HEK293 (cell line): ENCODE results near the gene CCDC127.

Source experiments
- GLI2 ChIP-seq: fragments of 450-650 bp; formaldehyde crosslinking; IDR thresholded peaks from 2 replicates; pipeline ENCODE4; 2017; ENCODE audit warnings: missing biosample characterization, missing genetic modification characterization, low read depth, borderline replicate concordance
- GLI4 ChIP-seq: fragments of 450-650 bp; formaldehyde crosslinking; IDR thresholded peaks from 2 replicates; pipeline ENCODE4 v1.5.1; 2016; ENCODE audit warnings: missing biosample characterization, missing genetic modification characterization
- KLF1 ChIP-seq: fragments of 450-650 bp; formaldehyde crosslinking; IDR thresholded peaks from 2 replicates; pipeline ENCODE4 v1.5.1; 2016; ENCODE audit warnings: missing biosample characterization, missing genetic modification characterization
- KLF9 ChIP-seq: fragments of 450-650 bp; formaldehyde crosslinking; IDR thresholded peaks from 2 replicates; pipeline ENCODE4 v1.5.1; 2016; ENCODE audit warnings: missing biosample characterization, missing genetic modification characterization, low read depth
- REPIN1 ChIP-seq: fragments of 450-650 bp; formaldehyde crosslinking; IDR thresholded peaks from 2 replicates; pipeline ENCODE4 v1.5.1; 2017; ENCODE audit warnings: missing biosample characterization, missing genetic modification characterization, low read depth
- SCRT1 ChIP-seq: fragments of 450-650 bp; formaldehyde crosslinking; IDR thresholded peaks from 2 replicates; pipeline ENCODE4 v1.5.1; 2016; ENCODE audit warnings: missing biosample characterization, missing genetic modification characterization, borderline replicate concordance
- TRIM28 ChIP-seq: IDR thresholded peaks from 2 replicates; pipeline ENCODE4 v1.6.1; 2011; ENCODE audit warnings: low read length, control low read depth, borderline replicate concordance
- ZFHX2 ChIP-seq: fragments of 450-650 bp; formaldehyde crosslinking; conservative IDR thresholded peaks from 2 replicates; pipeline ENCODE4 v1.5.1; 2016; ENCODE audit warnings: missing biosample characterization, missing genetic modification characterization
- ZNF138 ChIP-seq: fragments of 450-650 bp; formaldehyde crosslinking; IDR thresholded peaks from 2 replicates; pipeline ENCODE4 v1.5.1; 2016; ENCODE audit warnings: missing biosample characterization, missing genetic modification characterization, borderline replicate concordance
- ZNF23 ChIP-seq: fragments of 450-650 bp; formaldehyde crosslinking; IDR thresholded peaks from 2 replicates; pipeline ENCODE4 v1.5.1; 2016; ENCODE audit warnings: missing biosample characterization, missing genetic modification characterization, borderline replicate concordance
- ZNF391 ChIP-seq: fragments of 450-650 bp; formaldehyde crosslinking; IDR thresholded peaks from 2 replicates; pipeline ENCODE4 v1.5.1; 2016; ENCODE audit warnings: low read depth, missing biosample characterization, missing genetic modification characterization, borderline replicate concordance
- ZNF473 ChIP-seq: fragments of 450-650 bp; formaldehyde crosslinking; IDR thresholded peaks from 2 replicates; pipeline ENCODE4 v1.5.1; 2017; ENCODE audit warnings: missing biosample characterization, missing genetic modification characterization
- ZNF48 ChIP-seq: fragments of 450-650 bp; formaldehyde crosslinking; IDR thresholded peaks from 2 replicates; pipeline ENCODE4 v1.5.1; 2016; ENCODE audit warnings: missing biosample characterization, missing genetic modification characterization
- ZNF548 ChIP-seq: fragments of 450-650 bp; formaldehyde crosslinking; IDR thresholded peaks from 2 replicates; pipeline ENCODE4 v1.5.1; 2016; ENCODE audit warnings: missing biosample characterization, missing genetic modification characterization
- ZNF558 ChIP-seq: fragments of 450-650 bp; formaldehyde crosslinking; IDR thresholded peaks from 2 replicates; pipeline ENCODE4 v1.5.1; 2016; ENCODE audit warnings: missing biosample characterization, missing genetic modification characterization
- ZNF560 ChIP-seq: fragments of 450-650 bp; formaldehyde crosslinking; IDR thresholded peaks from 2 replicates; pipeline ENCODE4 v1.5.1; 2017; ENCODE audit warnings: missing biosample characterization, missing genetic modification characterization, borderline replicate concordance
- ZNF654 ChIP-seq: fragments of 450-650 bp; formaldehyde crosslinking; IDR thresholded peaks from 2 replicates; pipeline ENCODE4 v1.5.1; 2016; ENCODE audit warnings: low read depth, missing biosample characterization, missing genetic modification characterization
- ZXDB ChIP-seq: fragments of 450-650 bp; formaldehyde crosslinking; IDR thresholded peaks from 2 replicates; pipeline ENCODE4 v1.5.1; 2016; ENCODE audit warnings: missing biosample characterization, missing genetic modification characterization
- TF ChIP-seq, protein P1 (sequence below): fragments of 450-650 bp; formaldehyde crosslinking; optimal IDR thresholded peaks from 2 replicates; pipeline ENCODE3; 2016; ENCODE audit warnings: missing biosample characterization, mild to moderate bottlenecking, missing genetic modification characterization
- TF ChIP-seq, protein P2 (sequence below): fragments of 450-650 bp; formaldehyde crosslinking; IDR thresholded peaks from 2 replicates; pipeline ENCODE4 v1.5.1; 2017; ENCODE audit warnings: missing biosample characterization, missing genetic modification characterization
- TF ChIP-seq, protein P3 (sequence below): fragments of 450-650 bp; formaldehyde crosslinking; IDR thresholded peaks from 2 replicates; pipeline ENCODE4 v1.5.1; 2016; ENCODE audit warnings: missing biosample characterization, missing genetic modification characterization, low read depth
- TF ChIP-seq, protein P4 (sequence below): fragments of 450-650 bp; formaldehyde crosslinking; IDR thresholded peaks from 2 replicates; pipeline ENCODE4 v1.5.1; 2016; ENCODE audit warnings: missing biosample characterization, missing genetic modification characterization

Gene CCDC127

DNA sequence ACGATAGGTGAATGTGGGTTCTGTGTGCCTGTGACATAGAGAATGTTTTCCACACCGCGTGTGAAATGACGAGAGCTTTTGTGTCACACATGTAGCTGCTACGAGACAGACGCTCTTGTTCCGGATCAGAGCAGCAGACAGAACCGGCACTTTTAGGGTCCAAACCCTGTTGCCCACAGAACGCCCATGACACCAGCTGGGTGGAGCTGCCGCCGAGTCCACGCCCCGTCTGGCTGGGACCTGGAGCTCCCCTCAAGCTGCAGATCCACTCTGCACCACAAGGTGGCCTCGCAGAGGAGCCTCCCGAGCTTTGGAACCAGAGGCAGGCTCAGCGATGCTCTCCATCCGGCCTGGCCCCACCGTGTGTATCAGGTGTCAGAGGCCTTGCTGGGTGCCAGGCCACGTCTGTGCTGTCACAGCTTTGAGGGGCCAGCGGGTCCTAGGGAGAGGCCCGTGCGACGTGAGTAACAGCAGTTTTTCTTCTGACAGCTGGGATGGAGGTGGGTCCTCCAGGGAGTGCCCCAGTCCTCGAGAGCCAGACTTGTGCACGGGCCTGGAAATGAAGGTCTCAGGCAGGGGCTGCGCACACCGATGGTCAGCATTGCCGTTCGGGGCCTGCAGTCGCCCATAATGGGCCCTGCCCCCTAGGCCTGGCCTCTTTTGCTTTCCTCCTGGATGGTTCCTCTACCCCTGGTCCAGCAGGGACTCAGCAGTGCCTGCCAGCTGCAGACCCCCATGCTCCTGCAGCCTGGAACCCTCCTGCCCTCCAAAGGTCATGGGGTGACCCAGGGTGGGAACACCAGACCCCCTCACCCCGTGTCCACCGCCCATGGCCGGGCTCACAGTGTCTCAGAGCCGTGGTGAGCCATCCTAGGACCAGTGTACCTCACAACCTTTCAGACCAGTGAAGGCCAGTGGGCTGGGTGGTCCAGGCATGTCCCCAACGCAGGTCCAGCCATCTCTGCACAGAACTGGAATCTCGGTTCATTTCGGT lies 29.2 kb downstream of the CCDC127 start (continued):
- TF ChIP-seq, protein P1, sequence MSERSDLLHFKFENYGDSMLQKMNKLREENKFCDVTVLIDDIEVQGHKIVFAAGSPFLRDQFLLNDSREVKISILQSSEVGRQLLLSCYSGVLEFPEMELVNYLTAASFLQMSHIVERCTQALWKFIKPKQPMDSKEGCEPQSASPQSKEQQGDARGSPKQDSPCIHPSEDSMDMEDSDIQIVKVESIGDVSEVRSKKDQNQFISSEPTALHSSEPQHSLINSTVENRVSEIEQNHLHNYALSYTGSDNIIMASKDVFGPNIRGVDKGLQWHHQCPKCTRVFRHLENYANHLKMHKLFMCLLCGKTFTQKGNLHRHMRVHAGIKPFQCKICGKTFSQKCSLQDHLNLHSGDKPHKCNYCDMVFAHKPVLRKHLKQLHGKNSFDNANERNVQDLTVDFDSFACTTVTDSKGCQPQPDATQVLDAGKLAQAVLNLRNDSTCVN (tag by site-specific recombination) = peak; percentile 14
- TF ChIP-seq ZXDB (tag by site-specific recombination) = no peak
- TF ChIP-seq ZNF654 (tag by site-specific recombination) = peak; percentile 32
- no peak for TF ChIP-seq REPIN1 (tag by site-specific recombination)
- TF ChIP-seq, protein P2, sequence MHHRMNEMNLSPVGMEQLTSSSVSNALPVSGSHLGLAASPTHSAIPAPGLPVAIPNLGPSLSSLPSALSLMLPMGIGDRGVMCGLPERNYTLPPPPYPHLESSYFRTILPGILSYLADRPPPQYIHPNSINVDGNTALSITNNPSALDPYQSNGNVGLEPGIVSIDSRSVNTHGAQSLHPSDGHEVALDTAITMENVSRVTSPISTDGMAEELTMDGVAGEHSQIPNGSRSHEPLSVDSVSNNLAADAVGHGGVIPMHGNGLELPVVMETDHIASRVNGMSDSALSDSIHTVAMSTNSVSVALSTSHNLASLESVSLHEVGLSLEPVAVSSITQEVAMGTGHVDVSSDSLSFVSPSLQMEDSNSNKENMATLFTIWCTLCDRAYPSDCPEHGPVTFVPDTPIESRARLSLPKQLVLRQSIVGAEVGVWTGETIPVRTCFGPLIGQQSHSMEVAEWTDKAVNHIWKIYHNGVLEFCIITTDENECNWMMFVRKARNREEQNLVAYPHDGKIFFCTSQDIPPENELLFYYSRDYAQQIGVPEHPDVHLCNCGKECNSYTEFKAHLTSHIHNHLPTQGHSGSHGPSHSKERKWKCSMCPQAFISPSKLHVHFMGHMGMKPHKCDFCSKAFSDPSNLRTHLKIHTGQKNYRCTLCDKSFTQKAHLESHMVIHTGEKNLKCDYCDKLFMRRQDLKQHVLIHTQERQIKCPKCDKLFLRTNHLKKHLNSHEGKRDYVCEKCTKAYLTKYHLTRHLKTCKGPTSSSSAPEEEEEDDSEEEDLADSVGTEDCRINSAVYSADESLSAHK = no peak
- TF ChIP-seq GLI2 (tag by site-specific recombination) = no peak
- TF ChIP-seq GLI4 (tag by site-specific recombination) = no peak
- TF ChIP-seq ZNF48 (tag by site-specific recombination) = no peak
- TF ChIP-seq ZNF23 (tag by site-specific recombination) = no peak
- TF ChIP-seq ZFHX2 = no peak; the same call in 1 of the 2 replicates
- TF ChIP-seq SCRT1 (tag by site-specific recombination) = no peak
- TF ChIP-seq, protein P3, sequence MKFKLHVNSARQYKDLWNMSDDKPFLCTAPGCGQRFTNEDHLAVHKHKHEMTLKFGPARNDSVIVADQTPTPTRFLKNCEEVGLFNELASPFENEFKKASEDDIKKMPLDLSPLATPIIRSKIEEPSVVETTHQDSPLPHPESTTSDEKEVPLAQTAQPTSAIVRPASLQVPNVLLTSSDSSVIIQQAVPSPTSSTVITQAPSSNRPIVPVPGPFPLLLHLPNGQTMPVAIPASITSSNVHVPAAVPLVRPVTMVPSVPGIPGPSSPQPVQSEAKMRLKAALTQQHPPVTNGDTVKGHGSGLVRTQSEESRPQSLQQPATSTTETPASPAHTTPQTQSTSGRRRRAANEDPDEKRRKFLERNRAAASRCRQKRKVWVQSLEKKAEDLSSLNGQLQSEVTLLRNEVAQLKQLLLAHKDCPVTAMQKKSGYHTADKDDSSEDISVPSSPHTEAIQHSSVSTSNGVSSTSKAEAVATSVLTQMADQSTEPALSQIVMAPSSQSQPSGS (tag by site-specific recombination) = no peak
- no peak for TF ChIP-seq ZNF391 (tag by site-specific recombination)
- TF ChIP-seq, protein P4, sequence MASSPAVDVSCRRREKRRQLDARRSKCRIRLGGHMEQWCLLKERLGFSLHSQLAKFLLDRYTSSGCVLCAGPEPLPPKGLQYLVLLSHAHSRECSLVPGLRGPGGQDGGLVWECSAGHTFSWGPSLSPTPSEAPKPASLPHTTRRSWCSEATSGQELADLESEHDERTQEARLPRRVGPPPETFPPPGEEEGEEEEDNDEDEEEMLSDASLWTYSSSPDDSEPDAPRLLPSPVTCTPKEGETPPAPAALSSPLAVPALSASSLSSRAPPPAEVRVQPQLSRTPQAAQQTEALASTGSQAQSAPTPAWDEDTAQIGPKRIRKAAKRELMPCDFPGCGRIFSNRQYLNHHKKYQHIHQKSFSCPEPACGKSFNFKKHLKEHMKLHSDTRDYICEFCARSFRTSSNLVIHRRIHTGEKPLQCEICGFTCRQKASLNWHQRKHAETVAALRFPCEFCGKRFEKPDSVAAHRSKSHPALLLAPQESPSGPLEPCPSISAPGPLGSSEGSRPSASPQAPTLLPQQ = peak; percentile 98
- peak; percentile 81; the same call in 1 of the 2 replicates for TF ChIP-seq KLF1 (tag by site-specific recombination)
- TF ChIP-seq ZNF548 = no peak
- TF ChIP-seq ZNF558 = no peak
- no peak for TF ChIP-seq ZNF560
- peak; percentile 59 for TF ChIP-seq KLF9 (tag by site-specific recombination)
- no peak for TF ChIP-seq ZNF138 (tag by site-specific recombination)
- peak; percentile 55; the same call in 1 of the 2 replicates for TF ChIP-seq TRIM28
- no peak for TF ChIP-seq ZNF473 (tag by site-specific recombination)
